ENCODE data around the gene ITGA7.

ITGA7 gene

DNA sequence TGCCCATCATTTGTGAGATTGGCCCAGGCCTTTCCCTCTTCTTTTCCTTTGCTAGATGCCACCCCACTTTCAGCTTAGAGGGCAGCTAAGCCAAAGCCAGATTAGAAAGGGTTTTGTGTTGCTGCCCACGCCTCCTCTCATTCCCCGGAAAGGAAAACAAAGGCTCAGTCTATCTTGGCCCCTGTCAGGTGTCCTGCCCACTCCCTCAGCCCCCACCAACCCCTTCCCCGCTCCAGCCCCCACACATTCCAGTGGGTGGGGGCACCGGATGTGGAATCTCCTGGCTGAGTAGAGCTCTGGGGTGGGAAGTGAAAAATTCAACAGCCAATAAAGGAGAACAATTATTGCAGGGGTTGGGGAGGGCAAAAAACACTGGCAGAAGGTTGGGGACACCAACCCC is 10.3 kb upstream of the ITGA7 start:
- DNase-seq: no peak

DNA sequence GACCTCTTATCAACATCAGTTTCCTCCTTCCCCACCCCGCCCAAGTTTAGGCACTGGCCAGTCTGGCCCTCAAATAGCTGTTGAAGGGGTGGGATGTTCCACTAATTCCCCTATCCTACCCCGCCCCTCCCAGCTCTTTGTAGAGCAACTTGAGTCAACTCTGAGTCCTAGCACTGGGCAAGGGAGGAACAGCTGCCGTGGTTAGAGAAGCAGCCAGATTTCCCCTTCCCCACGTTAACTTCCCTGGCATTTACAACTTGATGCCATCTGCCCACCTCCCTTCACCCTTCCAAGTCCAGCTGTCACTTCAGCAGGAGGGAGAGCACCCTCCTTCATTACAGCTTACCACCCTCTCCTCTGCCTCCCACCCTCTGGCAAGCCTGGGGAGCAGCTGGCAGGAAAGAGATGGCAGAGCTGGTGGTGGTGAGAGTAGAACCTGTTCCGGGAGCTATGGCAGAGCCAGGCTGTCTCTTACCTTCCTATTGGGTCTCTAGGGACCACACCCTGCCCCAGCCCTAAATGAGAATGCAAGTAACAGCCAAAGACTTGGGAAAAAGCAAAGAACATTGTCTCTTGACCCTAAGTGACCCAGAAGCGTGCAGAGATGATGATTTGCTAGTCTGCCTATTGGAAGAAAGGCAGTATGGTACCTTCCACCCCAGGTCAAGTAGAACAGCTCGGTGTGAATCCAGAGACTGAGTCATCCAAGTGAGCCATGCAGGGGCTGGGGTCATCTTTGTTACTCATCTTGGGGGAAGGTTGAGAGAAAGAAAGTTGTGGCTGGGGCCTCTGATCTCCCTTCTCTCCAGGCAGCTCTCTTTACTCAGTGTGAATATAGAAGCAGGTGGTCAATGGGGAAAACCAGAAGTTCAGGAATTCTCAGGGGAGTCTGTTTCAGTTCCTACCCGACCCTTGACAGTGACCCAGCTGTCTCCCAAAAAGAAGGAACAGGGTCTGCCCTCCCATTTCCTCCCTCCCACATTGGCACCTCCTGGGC is 9.6 kb upstream of the ITGA7 start:
- DNase-seq: peak; percentile 53

DNA sequence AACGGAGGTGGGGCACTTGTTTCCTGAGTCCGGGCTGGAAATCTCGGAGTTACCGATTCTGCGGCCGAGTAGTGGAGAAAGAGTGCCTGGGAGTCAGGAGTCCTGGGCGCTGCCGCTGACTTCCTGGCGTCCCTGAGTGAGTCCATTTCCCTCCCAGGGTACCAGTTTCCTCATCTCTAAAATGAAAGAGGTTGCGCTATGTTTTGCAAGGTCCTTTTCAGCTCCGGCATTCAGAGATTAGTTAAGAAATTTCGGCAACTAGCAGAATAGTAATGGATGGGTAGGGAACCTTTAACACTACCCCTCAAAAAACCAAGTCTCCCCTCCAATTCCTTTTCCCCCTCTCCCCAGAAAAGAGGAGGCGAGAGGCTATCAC is 8.9 kb upstream of the ITGA7 start:
- DNase-seq: no peak

- DNase-seq: peak; percentile 97
Observed at GRCh38 chr12:55715833-55716581, 8.3 kb upstream of the ITGA7 start, which contains the start of gene BLOC1S1. Gene BLOC1S1, plus strand, starts transcription at chr12:55716046. Its CDS starts 6 bp downstream, at chr12:55716052.

- no peak for DNase-seq
Observed at GRCh38 chr12:55715169-55715764, 7.6 kb upstream of the ITGA7 start.

GRCh38 chr12:55713721-55714120 is 6.0 kb upstream of the ITGA7 start:
- no peak for DNase-seq

GRCh38 chr12:55712700-55713415 is 5.2 kb upstream of the ITGA7 start:
- no peak for DNase-seq

DNA sequence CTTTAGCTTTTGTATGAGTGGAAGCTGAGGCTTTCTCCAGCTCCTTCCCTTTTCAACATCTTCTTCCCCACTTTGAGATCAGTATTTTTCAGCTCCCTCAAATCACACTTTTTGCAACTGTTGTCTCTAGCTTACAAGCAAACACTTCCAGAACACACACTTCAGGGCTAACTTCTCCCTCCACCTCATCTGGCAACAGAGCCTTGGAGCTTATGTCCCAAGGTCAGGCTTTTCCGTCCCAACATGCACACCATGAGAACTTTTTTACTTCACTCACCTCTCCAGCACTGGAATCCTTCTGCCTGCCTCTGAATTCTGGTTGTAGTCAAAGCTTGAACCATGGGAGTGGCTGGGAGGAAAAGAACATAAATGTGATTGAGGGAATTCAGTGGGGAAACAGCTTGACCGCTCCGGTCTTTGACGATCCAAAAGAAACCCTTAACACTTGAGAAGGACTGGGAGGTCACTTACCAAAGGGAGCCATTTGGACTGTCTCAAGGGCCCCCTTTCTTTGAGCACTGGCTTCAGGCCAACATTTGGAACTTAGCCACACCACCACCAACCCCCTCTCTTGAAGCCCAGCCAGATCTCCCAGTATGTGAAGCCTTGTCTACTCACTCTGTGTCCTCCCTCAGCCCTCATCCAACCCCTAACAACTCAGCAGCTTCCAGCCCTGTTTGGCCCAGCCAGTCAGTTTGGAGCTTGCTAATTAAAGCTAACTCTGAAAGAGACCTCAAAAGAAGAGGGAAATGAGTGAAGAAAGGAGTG is 4.3 kb upstream of the ITGA7 start:
- no peak for DNase-seq

- no peak for DNase-seq
Observed at GRCh38 chr12:55708695-55709233, 1.1 kb upstream of the ITGA7 start.

GRCh38 chr12:55707219-55707671 is 459 bp downstream of the ITGA7 start:
- DNase-seq: no peak

DNA sequence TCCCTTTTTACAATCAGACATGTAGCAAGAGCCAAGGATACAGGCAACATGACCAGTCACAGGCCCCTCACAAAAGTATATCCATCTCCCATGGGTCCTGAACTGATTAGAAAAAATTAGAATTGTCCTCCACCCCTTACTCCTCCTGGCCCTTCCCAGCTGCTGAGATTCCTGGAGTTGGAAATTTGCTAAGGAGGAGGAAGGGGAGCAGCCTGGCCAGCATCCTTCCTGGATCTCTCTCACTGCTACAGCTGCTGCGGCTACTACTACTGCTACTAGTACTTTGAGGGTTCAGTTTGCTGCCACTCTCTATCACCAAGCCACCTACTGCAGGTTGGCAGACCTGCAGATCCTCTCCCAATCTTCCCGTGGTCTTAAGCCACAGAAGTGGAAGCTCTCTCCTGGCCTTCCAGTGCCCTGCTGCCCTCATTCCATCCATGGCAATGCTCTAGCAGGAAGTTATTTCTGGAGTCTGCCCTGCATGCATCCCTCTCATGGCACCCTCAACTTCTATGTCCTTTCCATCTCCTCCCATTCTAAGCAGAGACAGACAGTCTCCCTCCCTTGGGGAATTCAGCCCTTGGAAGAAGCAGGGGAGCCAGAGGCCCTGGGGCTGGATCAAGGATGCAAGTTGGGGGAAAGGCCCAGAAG is 1.0 kb downstream of the ITGA7 start:
- DNase-seq: no peak

DNA sequence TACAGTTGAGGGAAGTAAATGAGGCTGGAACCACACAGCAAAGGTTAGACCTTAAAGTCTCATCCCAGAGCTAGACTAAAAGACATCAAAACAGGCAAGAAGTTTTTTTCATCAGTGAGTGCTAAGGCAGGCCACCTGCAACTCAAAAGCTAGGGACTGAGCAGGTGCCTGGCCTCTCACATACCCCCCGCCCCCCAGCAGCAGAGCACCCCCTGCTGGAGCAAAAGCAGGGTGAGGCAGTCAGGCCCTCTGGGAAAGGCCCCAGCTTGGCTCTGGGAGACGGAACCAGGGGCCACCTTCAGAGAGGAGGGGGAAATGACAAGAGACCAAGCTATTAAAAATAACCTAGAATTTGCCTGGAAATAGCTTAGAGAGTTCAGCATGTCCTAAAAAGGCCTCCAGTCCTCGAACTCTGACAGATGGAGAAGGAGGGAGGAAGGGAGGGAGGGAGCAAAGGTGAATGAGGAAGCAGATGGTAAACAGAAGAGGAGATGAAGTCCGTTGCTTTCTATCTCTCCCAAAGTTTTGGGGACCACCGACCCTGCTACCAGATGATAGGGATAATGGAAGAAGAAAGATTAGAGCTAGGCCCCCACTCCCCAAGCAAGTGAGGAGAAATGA is 1.8 kb downstream of the ITGA7 start:
- DNase-seq: peak; percentile 49

GRCh38 chr12:55704824-55705718 is 2.6 kb downstream of the ITGA7 start:
- DNase-seq: no peak

DNA sequence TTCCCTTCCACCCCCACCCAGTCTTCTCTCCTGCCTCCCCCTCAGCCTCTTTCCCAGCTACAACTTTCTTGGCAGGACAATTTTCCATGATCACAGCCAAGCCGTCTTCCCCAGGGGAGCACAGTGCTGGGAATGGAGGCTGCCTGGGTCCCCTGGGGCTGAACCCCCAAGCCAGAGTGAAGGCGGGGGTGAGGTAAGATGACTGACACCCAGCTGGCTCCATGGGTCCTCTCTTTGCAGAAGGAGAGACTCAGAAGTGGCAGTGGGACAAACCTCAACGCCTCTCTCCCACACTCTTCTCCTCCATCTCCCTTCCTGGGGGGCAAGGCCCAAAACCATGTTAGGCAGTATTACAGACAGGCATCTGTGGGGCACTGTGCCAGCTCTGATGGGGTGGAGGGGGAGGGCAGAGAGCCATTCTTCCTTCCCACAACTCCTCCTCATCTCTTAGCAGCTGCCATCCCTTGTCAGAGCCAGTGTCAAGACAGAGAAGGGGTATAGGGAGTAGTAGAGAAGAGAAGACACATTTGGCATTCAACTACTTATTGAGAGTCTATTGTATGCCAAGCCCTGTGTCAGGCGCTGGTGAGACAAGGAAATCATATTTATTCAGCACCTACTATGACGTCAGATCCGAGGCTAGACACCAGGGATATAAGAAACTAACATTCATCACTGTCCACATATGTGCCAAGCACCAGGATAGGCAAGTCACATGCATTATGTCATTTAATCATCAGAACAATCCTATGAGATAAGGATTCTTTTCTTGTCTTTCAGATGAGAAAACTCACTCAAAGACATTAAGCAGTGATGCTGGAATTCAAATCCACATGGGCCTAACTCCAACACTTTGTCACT is 3.6 kb downstream of the ITGA7 start:
- DNase-seq: no peak

- no peak for DNase-seq
Observed at GRCh38 chr12:55703288-55703687, 4.4 kb downstream of the ITGA7 start.

GRCh38 chr12:55702861-55703260 is 4.8 kb downstream of the ITGA7 start:
- DNase-seq: no peak

GRCh38 chr12:55700255-55701018 is 7.3 kb downstream of the ITGA7 start:
- no peak for DNase-seq

Data from activated CD4-positive, alpha-beta T cell treated with anti-CD3 and anti-CD28 coated beads for 48 hours (primary cell).